GM23248 (cell line): Measurements from ENCODE around the gene RBX1. TPM values are rescaled to one million over a fixed set of nuclear protein-coding genes. Genes with fewer than 3 reads are reported as not detected.

ENCODE experiments used
- DNase-seq: peaks from one replicate; pipeline ENCODE4 v3.0.0-alpha.2; 2015
- H2AFZ ChIP-seq: fragments of 200-600 bp; sonication (generic); 2 replicates; pipeline ENCODE4 v1.6.1; 2016; ENCODE audit warnings: antibody characterized with exemption
- H3F3A ChIP-seq: fragments of 200-600 bp; sonication (generic); 2 replicates; pipeline ENCODE4 v1.6.1; 2016; ENCODE audit warnings: mild to moderate bottlenecking, antibody characterized with exemption, mixed run types; ENCODE audit not compliant: insufficient read depth
- H3K27ac ChIP-seq: fragments of 200-600 bp; sonication (generic); 2 replicates; pipeline ENCODE4 v1.5.1; 2016; ENCODE audit warnings: mild to moderate bottlenecking
- H3K27me3 ChIP-seq: fragments of 200-600 bp; sonication (generic); replicated peaks from 2 replicates; pipeline ENCODE4 v1.6.1; 2016; ENCODE audit warnings: mild to moderate bottlenecking; ENCODE audit not compliant: insufficient read depth
- H3K36me3 ChIP-seq: fragments of 200-600 bp; sonication (generic); 2 replicates; pipeline ENCODE4 v1.6.1; 2016; ENCODE audit warnings: low read depth, mild to moderate bottlenecking
- H3K4me1 ChIP-seq: fragments of 200-600 bp; sonication (generic); 2 replicates; pipeline ENCODE4 v1.6.1; 2016; ENCODE audit warnings: mild to moderate bottlenecking; ENCODE audit not compliant: insufficient read depth
- H3K4me2 ChIP-seq: fragments of 200-600 bp; sonication (generic); one replicate; pipeline ENCODE4 v1.6.1; 2016; ENCODE audit warnings: mild to moderate bottlenecking; ENCODE audit not compliant: unreplicated experiment
- H3K4me3 ChIP-seq: fragments of 200-600 bp; sonication (generic); 2 replicates; pipeline ENCODE4 v1.5.1; 2016; ENCODE audit warnings: mild to moderate bottlenecking
- H3K79me2 ChIP-seq: fragments of 200-600 bp; sonication (generic); 2 replicates; pipeline ENCODE4 v1.6.1; 2016; ENCODE audit warnings: mild to moderate bottlenecking; ENCODE audit not compliant: insufficient read depth
- H3K9ac ChIP-seq: fragments of 200-600 bp; sonication (generic); 2 replicates; pipeline ENCODE4 v1.6.1; 2016; ENCODE audit warnings: mild to moderate bottlenecking
- H3K9me2 ChIP-seq: fragments of 200-600 bp; sonication (generic); 2 replicates; pipeline ENCODE4 v1.6.1; 2016; ENCODE audit warnings: mixed run types, mild to moderate bottlenecking, moderate library complexity; ENCODE audit not compliant: insufficient read depth
- H3K9me3 ChIP-seq: fragments of 200-600 bp; sonication (generic); one replicate; pipeline ENCODE4 v1.6.1; 2017; ENCODE audit warnings: low read depth
- H4K20me1 ChIP-seq: fragments of 200-600 bp; sonication (generic); 2 replicates; pipeline ENCODE4 v1.6.0; 2016; ENCODE audit not compliant: insufficient read depth
- EZH2 ChIP-seq: fragments of 200-600 bp; sonication (generic); IDR thresholded peaks from 2 replicates; pipeline ENCODE4 v1.6.1; 2018; ENCODE audit warnings: antibody characterized with exemption, mild to moderate bottlenecking; ENCODE audit not compliant: insufficient read depth, poor library complexity, severe bottlenecking
- EZH2phosphoT487 ChIP-seq: fragments of 200-600 bp; sonication (generic); IDR thresholded peaks from 2 replicates; pipeline ENCODE4 v1.6.1; 2018; ENCODE audit warnings: antibody characterized with exemption, moderate library complexity, mild to moderate bottlenecking, low read depth; ENCODE audit not compliant: insufficient read depth
- WGBS, 2 experiments: methylation state at CpG; one replicate each; pipeline ENCODE4 v1.1.6; 2015 to 2017; ENCODE audit warnings: low lambda C conversion rate in 2 of 2, low coverage in 1 of 2; ENCODE audit errors: missing lambda C conversion rate in 2 of 2; 5-methylcytosine and 5-hydroxymethylcytosine counted together
- in situ Hi-C: fragments of 300-500 bp; cut with MboI; formaldehyde crosslinking; loops from 2 replicates; pipeline ENCODE4 v1.15.0; 2020
- polyA plus RNA-seq: library from polyadenylated mRNA; unstranded; fragments of >200 nt; fragmentation: Nextera tagmentation; extraction: Ambion mirVana; gene quantifications from 2 replicates; pipeline ENCODE4 v1.2.1, GENCODE V29; 2016
- total RNA-seq: library from RNA; depleted of rRNA; stranded (reverse); fragments of >200 nt; shearing (Covaris generic); gene quantifications from 2 replicates; pipeline ENCODE4 v1.2.3, GENCODE V29; 2014

Gene RBX1
- total and polyA plus RNA-seq, 2 experiments from 2014 or later = 45.9 to 222 TPM

DNA sequence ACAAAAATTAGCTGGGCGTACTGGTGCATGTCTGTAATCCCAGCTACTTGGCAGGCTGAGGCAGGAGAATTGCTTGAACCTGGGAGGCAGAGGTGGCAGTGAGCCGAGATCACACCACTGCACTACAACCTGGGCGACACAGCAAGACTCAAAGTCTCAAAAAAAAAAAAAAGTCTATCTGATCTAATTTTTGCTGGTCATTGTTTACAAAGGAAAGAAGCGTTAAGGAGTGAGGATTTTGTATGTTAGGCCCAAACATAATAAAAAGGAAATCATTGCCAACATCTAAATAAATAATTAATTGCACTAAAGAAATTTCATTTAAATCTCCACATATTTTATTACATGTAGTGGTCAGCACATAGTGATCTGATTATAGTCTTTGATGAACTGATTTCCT, 2.9 kb downstream of the RBX1 start:
- Histone ChIP-seq H3K27me3 (no peaks in the 10 kb centered on the region), H3K4me1 (peaks cover 24% of the 10 kb centered on the region), H3F3A (peaks cover 25% of the 10 kb centered on the region), H3K9me2 (no peaks in the 10 kb centered on the region), H3K9ac (no peak overlapping the region), H4K20me1 (no peaks in the 10 kb centered on the region), H3K36me3 (peaks cover 14% of the 10 kb centered on the region; the same call in 1 of the 2 replicates), H3K4me2 (no peak overlapping the region), H3K79me2 (peaks cover 73% of the 10 kb centered on the region), H2AFZ (no peak overlapping the region), H3K4me3 (no peak overlapping the region), H3K27ac (no peak overlapping the region), H3K9me3 (no peaks in the 10 kb centered on the region)
- WGBS, 2 experiments = 90 to 97% methylated on average over 4 of the region's 4 CpGs
- in situ Hi-C loops = no loop called here
- DNase-seq = no peak
- TF ChIP-seq EZH2 (no peak), EZH2phosphoT487 (no peak)

DNA sequence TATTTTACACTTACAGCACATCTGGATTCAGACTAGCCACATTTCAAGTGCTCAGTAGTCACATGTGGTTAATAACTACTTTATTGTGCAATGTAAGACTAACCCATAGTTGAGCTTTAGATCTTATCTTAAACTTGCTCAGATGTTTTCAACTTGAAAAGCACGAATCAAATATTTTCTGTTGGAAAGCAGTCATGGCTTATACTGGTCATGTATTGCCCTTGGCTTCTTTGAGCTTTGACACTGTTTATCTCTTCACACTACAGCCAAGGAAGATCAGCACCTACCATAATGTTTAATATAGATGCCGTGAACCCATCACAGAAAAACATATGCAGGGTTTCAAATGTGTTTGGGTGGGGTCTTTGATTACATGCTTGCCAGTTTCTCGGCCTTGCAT, 4.4 kb downstream of the RBX1 start:
- Histone ChIP-seq H3K4me2 (peak overlapping the region; percentile 19), H4K20me1 (no peaks in the 10 kb centered on the region), H3K27me3 (no peaks in the 10 kb centered on the region), H2AFZ (no peak overlapping the region), H3K4me3 (no peak overlapping the region), H3K9me2 (no peaks in the 10 kb centered on the region), H3K27ac (peak overlapping the region; percentile 55), H3K9me3 (no peaks in the 10 kb centered on the region), H3K9ac (no peak overlapping the region), H3F3A (peaks cover 22% of the 10 kb centered on the region), H3K36me3 (peaks cover 14% of the 10 kb centered on the region; the same call in 1 of the 2 replicates), H3K79me2 (peaks cover 88% of the 10 kb centered on the region), H3K4me1 (peaks cover 24% of the 10 kb centered on the region)
- 38 to 39% methylated on average over 3 of the region's 3 CpGs for WGBS, 2 experiments
- DNase-seq = peak; percentile 81
- in situ Hi-C loops = no loop called here
- no peak for TF ChIP-seq EZH2
- TF ChIP-seq EZH2phosphoT487 = no peak

DNA sequence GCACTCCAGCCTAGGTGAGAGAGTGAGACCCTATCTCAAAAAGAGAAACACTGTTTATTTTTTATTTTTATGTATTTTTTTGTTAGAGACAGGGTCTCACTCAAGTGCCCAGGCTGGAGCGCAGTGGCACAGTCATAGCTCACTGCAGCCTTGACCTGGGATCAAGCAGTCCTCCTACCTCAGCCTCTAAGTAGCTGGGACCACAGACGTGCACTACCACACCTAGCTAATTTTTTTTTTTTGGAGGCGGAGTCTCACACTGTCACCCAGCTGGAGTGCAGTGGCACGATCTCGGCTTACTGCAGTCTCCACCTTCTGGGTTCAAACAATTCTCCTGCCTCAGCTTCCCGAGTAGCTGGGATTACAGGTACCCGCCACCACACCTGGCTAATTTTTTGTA, 6.4 kb downstream of the RBX1 start:
- Histone ChIP-seq H4K20me1 (no peaks in the 10 kb centered on the region), H3K9ac (no peak overlapping the region), H3K79me2 (peaks cover 96% of the 10 kb centered on the region), H2AFZ (no peak overlapping the region), H3K4me1 (peaks cover 21% of the 10 kb centered on the region), H3K9me2 (no peaks in the 10 kb centered on the region), H3K27ac (no peak overlapping the region), H3K4me3 (no peak overlapping the region), H3F3A (peaks cover 15% of the 10 kb centered on the region), H3K9me3 (no peaks in the 10 kb centered on the region), H3K36me3 (peaks cover 22% of the 10 kb centered on the region), H3K4me2 (no peak overlapping the region), H3K27me3 (no peaks in the 10 kb centered on the region)
- DNase-seq = no peak
- TF ChIP-seq EZH2 = no peak
- no peak for TF ChIP-seq EZH2phosphoT487
- 95 to 97% methylated on average over 7 of the region's 7 CpGs for WGBS, 2 experiments
- in situ Hi-C loops = no loop called here

DNA sequence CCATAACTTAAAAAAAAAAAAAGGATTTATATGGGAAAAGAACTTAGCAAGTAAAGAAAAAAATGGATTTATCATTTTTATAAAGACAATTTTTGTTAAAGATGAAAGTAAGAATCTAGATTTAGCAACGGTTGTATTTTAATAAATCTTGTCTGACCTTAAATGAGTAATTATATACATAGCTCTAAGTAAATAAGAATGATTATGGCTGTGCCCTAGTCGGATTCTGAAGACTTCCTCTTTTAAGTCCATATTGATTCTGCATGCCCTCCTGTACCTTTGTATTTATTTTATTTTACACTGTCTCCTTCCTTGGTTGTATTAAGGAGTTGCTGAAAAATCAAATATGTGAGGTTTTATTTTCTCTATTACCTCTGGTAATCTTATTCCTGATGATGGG, 7.1 kb downstream of the RBX1 start:
- H3K9me3 ChIP-seq = no peaks in the 10 kb centered on the region
- H3K9me2 ChIP-seq = no peaks in the 10 kb centered on the region
- TF ChIP-seq EZH2 (no peak), EZH2phosphoT487 (no peak)
- H3K4me1 ChIP-seq = peaks cover 14% of the 10 kb centered on the region
- no peak overlapping the region for H3K4me2 ChIP-seq
- 99 to 100% methylated on average over 2 of the region's 2 CpGs for WGBS, 2 experiments
- no peaks in the 10 kb centered on the region for H4K20me1 ChIP-seq
- no peak overlapping the region for H3K4me3 ChIP-seq
- H3K27me3 ChIP-seq = no peaks in the 10 kb centered on the region
- peaks cover 96% of the 10 kb centered on the region for H3K79me2 ChIP-seq
- H3K36me3 ChIP-seq = peaks cover 22% of the 10 kb centered on the region
- no peak overlapping the region for H3K9ac ChIP-seq
- in situ Hi-C loops = no loop called here
- peaks cover 14% of the 10 kb centered on the region for H3F3A ChIP-seq
- no peak overlapping the region for H3K27ac ChIP-seq
- no peak overlapping the region for H2AFZ ChIP-seq
- DNase-seq = no peak

DNA sequence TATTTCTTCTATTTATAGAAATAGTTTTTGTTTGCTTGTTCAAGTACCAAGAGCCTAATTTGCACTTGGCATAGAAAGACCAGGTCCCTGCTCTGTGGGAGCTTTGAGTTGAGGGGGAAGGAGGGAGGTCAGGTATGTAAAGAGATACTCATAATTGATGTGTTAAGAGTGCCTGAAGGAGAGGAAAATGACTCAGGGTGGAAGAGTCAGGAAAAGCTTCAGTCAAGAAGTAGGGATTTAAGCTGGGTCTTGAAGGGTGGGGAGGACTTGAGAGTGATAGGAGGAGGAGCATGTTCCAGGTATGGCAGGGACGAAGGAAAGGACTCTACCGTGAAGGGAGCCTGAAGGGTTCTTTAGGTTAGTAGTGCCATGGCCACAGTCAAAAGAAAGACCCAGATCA, 9.0 kb downstream of the RBX1 start:
- H3K79me2 ChIP-seq = peaks cover 96% of the 10 kb centered on the region

More for the DNA sequence above, 9.0 kb downstream of the RBX1 start:
- TF ChIP-seq EZH2 (no peak), EZH2phosphoT487 (no peak)
- Histone ChIP-seq H2AFZ (no peak overlapping the region), H3K9ac (no peak overlapping the region), H4K20me1 (no peaks in the 10 kb centered on the region), H3K9me3 (no peaks in the 10 kb centered on the region), H3K9me2 (no peaks in the 10 kb centered on the region), H3K27ac (no peak overlapping the region), H3K4me1 (peaks cover 9% of the 10 kb centered on the region), H3K27me3 (no peaks in the 10 kb centered on the region), H3K4me3 (no peak overlapping the region), H3K4me2 (no peak overlapping the region), H3F3A (peaks cover 9% of the 10 kb centered on the region; the same call in 1 of the 2 replicates), H3K36me3 (peaks cover 32% of the 10 kb centered on the region)
- in situ Hi-C loops = no loop called here
- WGBS, 2 experiments = 78 to 81% methylated on average over 2 of the region's 2 CpGs
- no peak for DNase-seq
